BJ (cell line): ENCODE data around the gene MAP3K4. TPM values are rescaled to one million over a fixed set of nuclear protein-coding genes. Genes with fewer than 3 reads are reported as not detected.
A peak's percentile ranks its signal among the peaks of the same experiment; 100 is the strongest.
"Not testable (repeated sequence)": the region's sequence is repeated elsewhere in the genome, so short reads cannot be mapped to it uniquely, and the experiment has no call there.

Experiments
- CTCF ChIA-PET: fragments of 350-600 bp; formaldehyde crosslinking; extraction: SDS; loops from one replicate; lab custom pipeline; 2021; ENCODE audit warnings: antibody characterized with exemption, inconsistent platforms; lab: Yijun Ruan, JAX
- POLR2A ChIA-PET: fragments of 300-600 bp; sonication (Branson Sonifier 250); formaldehyde crosslinking; extraction: SDS; loops from one replicate; lab custom pipeline; 2021; ENCODE audit warnings: antibody characterized with exemption; lab: Charles Lee
- DNase-seq: peaks from one replicate; pipeline ENCODE4 v3.0.0-alpha.2; 2011; ENCODE audit warnings: low read depth
- H3K27me3 ChIP-seq: 2 replicates; pipeline ENCODE4 v1.6.0; 2011; ENCODE audit warnings: low read length; ENCODE audit not compliant: control insufficient read depth, insufficient read depth
- H3K36me3 ChIP-seq: 2 replicates; pipeline ENCODE4 v1.5.1; 2011; ENCODE audit warnings: low read length; ENCODE audit not compliant: control insufficient read depth, insufficient read depth
- H3K4me3 ChIP-seq: 2 replicates; pipeline ENCODE4 v1.5.1; 2011; ENCODE audit warnings: low read depth, mild to moderate bottlenecking, control low read depth, low read length
- CTCF ChIP-seq: IDR thresholded peaks from 2 replicates; pipeline ENCODE4 v1.5.1; 2011; ENCODE audit warnings: low read depth, mild to moderate bottlenecking, control low read depth, inconsistent platforms, low read length, moderate library complexity; ENCODE audit not compliant: insufficient read depth
- polyA plus RNA-seq: library from polyadenylated mRNA; depleted of rRNA; stranded (reverse); fragments of >200 nt; gene quantifications from 2 replicates; pipeline ENCODE4 v1.2.3, GENCODE V29; 2011

The MAP3K4 gene
- polyA plus RNA-seq, 1 experiment, result 5.3 TPM

- no peak overlapping the region for H3K4me3 ChIP-seq
- TF ChIP-seq CTCF, result no peak
- DNase-seq, result peak; percentile 49
- H3K36me3 ChIP-seq, result no peaks in the 10 kb centered on the region
- ChIA-PET CTCF (interaction anchor here (0.6 to 1.1 kb wide), 3 partner anchors 48 to 136 kb away, joined by 3 to 4 read pairs (median 3); no protein-coding TSS in a partner anchor), POLR2A (no interaction called here)
- H3K27me3 ChIP-seq, result no peaks in the 10 kb centered on the region
These were observed 13.2 kb upstream of the MAP3K4 start for GRCh38 chr6:160978141-160978901.

GRCh38 chr6:160979061-160979708 is 12.4 kb upstream of the MAP3K4 start:
- no peaks in the 10 kb centered on the region for H3K27me3 ChIP-seq
- H3K36me3 ChIP-seq, result no peaks in the 10 kb centered on the region
- TF ChIP-seq CTCF, result 0 out of 2 replicates have a peak, but pooled peaks have one; percentile 10
- DNase-seq, result no peak
- ChIA-PET CTCF (interaction anchor here (0.6 to 1.2 kb wide), 3 partner anchors 13 to 47 kb away, joined by 3 read pairs; no protein-coding TSS in a partner anchor), POLR2A (no interaction called here)
- H3K4me3 ChIP-seq, result no peak overlapping the region

- CTCF ChIA-PET, H3K36me3 ChIP-seq, H3K27me3 ChIP-seq, H3K4me3 ChIP-seq, DNase-seq, POLR2A ChIA-PET: not testable (repeated sequence)
These were observed 8.1 kb upstream of the MAP3K4 start for GRCh38 chr6:160983377-160983948.

- no peak for TF ChIP-seq CTCF
- Histone ChIP-seq H3K36me3 (no peaks in the 10 kb centered on the region), H3K4me3 (no peak overlapping the region), H3K27me3 (no peaks in the 10 kb centered on the region)
- DNase-seq, result no peak
- POLR2A ChIA-PET, result no interaction called here
- CTCF ChIA-PET, result no interaction called here
These were observed 4.7 kb upstream of the MAP3K4 start for GRCh38 chr6:160986851-160987250.

GRCh38 chr6:160987265-160987664 is 4.3 kb upstream of the MAP3K4 start:
- TF ChIP-seq CTCF, result no peak
- H3K27me3 ChIP-seq, result no peaks in the 10 kb centered on the region
- DNase-seq, result no peak
- H3K36me3 ChIP-seq, result no peaks in the 10 kb centered on the region
- ChIA-PET POLR2A (no interaction called here), CTCF (no interaction called here)
- H3K4me3 ChIP-seq, result no peak overlapping the region
